NCI-H345 (cell line): ENCODE measurements around the gene ACVR1C.
A peak's percentile ranks its signal among the peaks of the same experiment; 100 is the strongest.

Experiments used
- DNase-seq: peaks from one replicate; lab custom pipeline; 2025; lab: John Stamatoyannopoulos, UW

Gene ACVR1C

GRCh38 chr2:157628477-157629415 lies at the start of gene ACVR1C:
ACVR1C (minus strand) TSS chr2:157628864; CDS start chr2:157628644, 220 bp downstream.
- DNase-seq = peak; percentile 83

- DNase-seq = no peak
These were observed 49.3 kb upstream of the ACVR1C start for GRCh38 chr2:157677941-157678340.

GRCh38 chr2:157672129-157672528 lies 43.5 kb upstream of the ACVR1C start:
- DNase-seq = no peak

GRCh38 chr2:157662401-157662800 lies 33.7 kb upstream of the ACVR1C start:
- DNase-seq = no peak

- DNase-seq = no peak
These were observed 33.1 kb upstream of the ACVR1C start for GRCh38 chr2:157661776-157662175.

GRCh38 chr2:157657858-157658257 lies 29.2 kb upstream of the ACVR1C start:
- no peak for DNase-seq

GRCh38 chr2:157657101-157657500 lies 28.4 kb upstream of the ACVR1C start:
- no peak for DNase-seq

- DNase-seq = no peak
These were observed 16.1 kb upstream of the ACVR1C start for GRCh38 chr2:157644776-157645175.

- DNase-seq = no peak
These were observed 3.2 kb upstream of the ACVR1C start for GRCh38 chr2:157631861-157632260.

GRCh38 chr2:157627594-157628476 lies 829 bp downstream of the ACVR1C start:
- no peak for DNase-seq

- DNase-seq = no peak
These were observed 3.4 kb downstream of the ACVR1C start for GRCh38 chr2:157625296-157625695.

GRCh38 chr2:157620956-157621355 lies 7.7 kb downstream of the ACVR1C start:
- no peak for DNase-seq

GRCh38 chr2:157611726-157612125 lies 16.9 kb downstream of the ACVR1C start:
- DNase-seq = no peak

GRCh38 chr2:157611110-157611509 lies 17.6 kb downstream of the ACVR1C start:
- no peak for DNase-seq

GRCh38 chr2:157606534-157606933 lies 22.1 kb downstream of the ACVR1C start:
- no peak for DNase-seq

GRCh38 chr2:157603198-157603597 lies 25.5 kb downstream of the ACVR1C start:
- DNase-seq = no peak

GRCh38 chr2:157601807-157602206 lies 26.9 kb downstream of the ACVR1C start:
- DNase-seq = no peak

- peak; percentile 15 for DNase-seq
These were observed 31.5 kb downstream of the ACVR1C start for GRCh38 chr2:157596992-157597681.

GRCh38 chr2:157593411-157593810 lies 35.3 kb downstream of the ACVR1C start:
- DNase-seq = no peak

GRCh38 chr2:157592948-157593347 lies 35.7 kb downstream of the ACVR1C start:
- no peak for DNase-seq

GRCh38 chr2:157592374-157592773 lies 36.3 kb downstream of the ACVR1C start:
- DNase-seq = no peak

GRCh38 chr2:157587576-157587975 lies 41.1 kb downstream of the ACVR1C start:
- no peak for DNase-seq
